NCI-H748 (cell line): ENCODE results near the gene RPL10.

ENCODE experiments used
- DNase-seq: peaks from one replicate; lab custom pipeline; 2025; ENCODE audit not compliant: unreplicated experiment; lab: John Stamatoyannopoulos, UW

Gene RPL10

GRCh38 chrX:154360155-154360713 is 37.9 kb upstream of the RPL10 start:
- DNase-seq = no peak

GRCh38 chrX:154362085-154362742 is 36.0 kb upstream of the RPL10 start:
- DNase-seq = no peak

- no peak for DNase-seq
Measured at GRCh38 chrX:154363706-154364439, 34.3 kb upstream of the RPL10 start.

- no peak for DNase-seq
Measured at GRCh38 chrX:154365052-154365600, 33.1 kb upstream of the RPL10 start.

- no peak for DNase-seq
Measured at GRCh38 chrX:154365997-154366665, 32.0 kb upstream of the RPL10 start.

GRCh38 chrX:154366666-154367055 is 31.5 kb upstream of the RPL10 start:
- no peak for DNase-seq

GRCh38 chrX:154367474-154368308 is 30.5 kb upstream of the RPL10 start:
- no peak for DNase-seq

GRCh38 chrX:154368630-154369448 is 29.3 kb upstream of the RPL10 start:
- peak; percentile 61 for DNase-seq

- peak; percentile 82 for DNase-seq
Measured at GRCh38 chrX:154369449-154370299, 28.5 kb upstream of the RPL10 start.

- DNase-seq = peak; percentile 51
Measured at GRCh38 chrX:154370300-154371016, 27.7 kb upstream of the RPL10 start.

GRCh38 chrX:154371017-154371788 is 27.0 kb upstream of the RPL10 start:
- peak; percentile 95 for DNase-seq

- peak; percentile 39 for DNase-seq
Measured at GRCh38 chrX:154371789-154372300, 26.3 kb upstream of the RPL10 start.

GRCh38 chrX:154372612-154373022 is 25.6 kb upstream of the RPL10 start:
- no peak for DNase-seq

GRCh38 chrX:154373340-154374306 is 24.6 kb upstream of the RPL10 start:
- DNase-seq = peak; percentile 87

- peak; percentile 54 for DNase-seq
Measured at GRCh38 chrX:154374313-154375155, 23.6 kb upstream of the RPL10 start, which contains the start of gene FLNA. Gene FLNA (minus strand): TSS chrX:154374634. CDS start chrX:154371245, 3,389 bp downstream.
